ENCODE results near the gene APOBEC2. TPM values are rescaled to one million over a fixed set of nuclear protein-coding genes. Genes with fewer than 3 reads are reported as not detected.
"Not testable (repeated sequence)": the region's sequence is repeated elsewhere in the genome, so short reads cannot be mapped to it uniquely, and the experiment has no call there.

The APOBEC2 gene
- not detected for polyA plus RNA-seq (2012; ENCODE audit: low read depth, missing spikeins)

DNA sequence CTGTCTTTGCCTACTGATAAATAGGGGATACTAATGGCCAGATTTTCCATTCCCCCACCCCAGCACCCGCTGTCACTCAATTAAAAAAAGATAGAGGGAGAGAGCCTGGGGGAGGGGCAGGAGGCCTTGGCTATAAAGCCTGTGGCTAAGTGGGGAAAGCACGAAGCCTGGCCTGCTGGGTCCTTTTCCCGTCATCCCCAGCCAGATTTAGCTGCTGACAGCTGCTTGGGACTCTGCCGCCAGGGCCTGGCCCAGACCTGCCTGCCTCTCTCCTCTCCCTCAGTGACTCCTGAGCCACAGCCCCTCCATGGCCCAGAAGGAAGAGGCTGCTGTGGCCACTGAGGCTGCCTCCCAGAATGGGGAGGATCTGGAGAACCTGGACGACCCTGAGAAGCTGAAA is at the start of gene APOBEC2:
TSS of gene APOBEC2 (plus strand) at position 162 of the 400 bp plus-strand sequence. CDS start at position 308, 146 bp downstream.
- no peak for DNase-seq (ENCODE audit: insufficient read length, low spot score)
- no peak for TF ChIP-seq TAF1 (IDR thresholded peaks at IDR 0.05; ENCODE audit: low read depth, low read length)
- TF ChIP-seq PAX5 (IDR thresholded peaks at IDR 0.05; ENCODE audit: insufficient read depth, low read length, severe bottlenecking) = no peak
- TF ChIP-seq POLR2AphosphoS5 (IDR thresholded peaks at IDR 0.05; ENCODE audit: low read depth, low read length) = no peak
- no peak for TF ChIP-seq SPI1 (IDR thresholded peaks at IDR 0.05; ENCODE audit: low read depth, low read length)
- TF ChIP-seq POLR2A (IDR thresholded peaks at IDR 0.05; ENCODE audit: low read depth, low read length) = no peak
- FAIRE-seq = no peak

GRCh38 chr6:41006217-41006616 is 46.8 kb upstream of the APOBEC2 start:
- not testable (repeated sequence) for DNase-seq (ENCODE audit: insufficient read length, low spot score); FAIRE-seq

GRCh38 chr6:41006980-41007379 is 46.0 kb upstream of the APOBEC2 start:
- not testable (repeated sequence) for DNase-seq (ENCODE audit: insufficient read length, low spot score); FAIRE-seq

DNA sequence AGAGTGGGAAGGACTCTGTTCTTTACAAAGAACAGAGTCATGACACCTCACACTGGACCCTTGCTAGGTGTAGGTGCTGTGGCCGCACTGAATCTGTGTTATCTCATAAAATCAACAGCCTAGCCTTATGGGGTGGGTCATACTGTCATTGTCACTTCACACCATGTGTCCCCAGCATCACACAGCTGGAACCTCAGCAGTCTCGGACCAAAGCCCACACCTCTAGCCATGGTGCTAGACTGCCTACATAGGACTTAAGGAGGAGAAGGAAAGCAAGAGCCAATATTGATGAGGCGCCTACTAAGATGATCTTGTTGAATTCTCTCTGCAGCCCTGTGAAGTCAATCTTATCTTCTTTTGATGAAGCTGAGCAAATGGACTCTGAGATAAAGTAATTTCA is 45.0 kb upstream of the APOBEC2 start:
- TF ChIP-seq TAF1 (IDR thresholded peaks at IDR 0.05; ENCODE audit: low read depth, low read length) = no peak
- no peak for TF ChIP-seq POLR2A (IDR thresholded peaks at IDR 0.05; ENCODE audit: low read depth, low read length)
- no peak for TF ChIP-seq POU2F2 (IDR thresholded peaks at IDR 0.05; ENCODE audit: low read depth, low read length)
- no peak for TF ChIP-seq PAX5 (IDR thresholded peaks at IDR 0.05; ENCODE audit: insufficient read depth, low read length, severe bottlenecking)
- TF ChIP-seq POLR2AphosphoS5 (IDR thresholded peaks at IDR 0.05; ENCODE audit: low read depth, low read length) = no peak
- no peak for TF ChIP-seq SPI1 (IDR thresholded peaks at IDR 0.05; ENCODE audit: low read depth, low read length)
- FAIRE-seq (no peak), DNase-seq (ENCODE audit: insufficient read length, low spot score) (no peak)

DNA sequence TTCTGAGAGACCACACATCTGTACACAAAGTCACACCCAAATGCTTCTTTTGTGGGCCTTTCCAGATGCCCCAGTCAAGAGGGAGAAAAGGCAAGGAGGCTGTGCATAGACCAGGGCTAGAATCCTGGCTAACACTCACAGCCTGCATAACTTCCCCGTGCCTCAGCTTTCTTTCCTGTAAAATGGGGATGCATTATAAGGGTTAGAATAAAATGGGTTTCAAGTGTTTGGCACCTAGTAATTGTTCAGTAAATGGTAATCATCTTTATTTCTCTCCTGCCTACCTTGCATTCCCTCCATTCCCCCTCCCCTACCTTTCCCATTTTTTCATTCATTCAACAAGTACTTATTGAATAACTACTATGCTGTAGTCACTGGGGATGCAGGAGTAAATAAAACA is 43.3 kb upstream of the APOBEC2 start:
- TF ChIP-seq POU2F2 (IDR thresholded peaks at IDR 0.05; ENCODE audit: low read depth, low read length) (no peak), SPI1 (IDR thresholded peaks at IDR 0.05; ENCODE audit: low read depth, low read length) (no peak), POLR2AphosphoS5 (IDR thresholded peaks at IDR 0.05; ENCODE audit: low read depth, low read length) (no peak), POLR2A (IDR thresholded peaks at IDR 0.05; ENCODE audit: low read depth, low read length) (no peak), PAX5 (IDR thresholded peaks at IDR 0.05; ENCODE audit: insufficient read depth, low read length, severe bottlenecking) (no peak), TAF1 (IDR thresholded peaks at IDR 0.05; ENCODE audit: low read depth, low read length) (no peak)
- DNase-seq (ENCODE audit: insufficient read length, low spot score) = no peak
- FAIRE-seq = no peak

- TF ChIP-seq SPI1 (IDR thresholded peaks at IDR 0.05; ENCODE audit: low read depth, low read length) (no peak), POLR2A (IDR thresholded peaks at IDR 0.05; ENCODE audit: low read depth, low read length) (no peak)
- FAIRE-seq = no peak
- no peak for DNase-seq (ENCODE audit: insufficient read length, low spot score)
Observed at GRCh38 chr6:41011673-41012072, 41.3 kb upstream of the APOBEC2 start.

GRCh38 chr6:41013466-41014153 is 39.4 kb upstream of the APOBEC2 start:
- no peak for FAIRE-seq
- no peak for DNase-seq (ENCODE audit: insufficient read length, low spot score)

DNA sequence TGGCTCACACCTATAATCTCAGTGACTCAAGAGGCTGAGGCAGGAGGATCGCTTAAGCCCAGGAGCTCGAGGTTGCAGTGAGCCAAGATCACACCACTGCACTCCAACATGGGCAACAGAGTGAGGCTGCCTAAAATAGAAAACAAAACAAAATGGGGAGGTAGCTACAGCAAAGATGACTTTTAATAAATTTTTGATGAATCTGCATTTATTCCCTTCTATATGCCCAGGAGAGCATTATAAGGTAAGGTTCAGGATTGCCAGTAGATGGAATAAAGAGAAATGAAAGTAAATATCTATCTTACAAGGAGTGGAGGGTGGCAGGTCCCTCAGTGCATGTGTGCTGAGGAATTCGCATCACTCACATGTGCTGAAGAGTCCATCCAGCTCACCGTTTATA is 38.2 kb upstream of the APOBEC2 start:
- DNase-seq (ENCODE audit: insufficient read length, low spot score) (no peak), FAIRE-seq (no peak)
- TF ChIP-seq POLR2AphosphoS5 (IDR thresholded peaks at IDR 0.05; ENCODE audit: low read depth, low read length) (no peak), POU2F2 (IDR thresholded peaks at IDR 0.05; ENCODE audit: low read depth, low read length) (no peak), TAF1 (IDR thresholded peaks at IDR 0.05; ENCODE audit: low read depth, low read length) (no peak), POLR2A (IDR thresholded peaks at IDR 0.05; ENCODE audit: low read depth, low read length) (no peak), PAX5 (IDR thresholded peaks at IDR 0.05; ENCODE audit: insufficient read depth, low read length, severe bottlenecking) (no peak)

More at GRCh38 chr6:41013466-41014153, 39.4 kb upstream of the APOBEC2 start:
- TF ChIP-seq SPI1 (IDR thresholded peaks at IDR 0.05; ENCODE audit: low read depth, low read length) = no peak
- no peak for TF ChIP-seq PAX5 (IDR thresholded peaks at IDR 0.05; ENCODE audit: insufficient read depth, low read length, severe bottlenecking)
- TF ChIP-seq POU2F2 (IDR thresholded peaks at IDR 0.05; ENCODE audit: low read depth, low read length) = no peak
- TF ChIP-seq POLR2AphosphoS5 (IDR thresholded peaks at IDR 0.05; ENCODE audit: low read depth, low read length) = no peak
- no peak for TF ChIP-seq TAF1 (IDR thresholded peaks at IDR 0.05; ENCODE audit: low read depth, low read length)
- TF ChIP-seq POLR2A (IDR thresholded peaks at IDR 0.05; ENCODE audit: low read depth, low read length) = no peak

DNA sequence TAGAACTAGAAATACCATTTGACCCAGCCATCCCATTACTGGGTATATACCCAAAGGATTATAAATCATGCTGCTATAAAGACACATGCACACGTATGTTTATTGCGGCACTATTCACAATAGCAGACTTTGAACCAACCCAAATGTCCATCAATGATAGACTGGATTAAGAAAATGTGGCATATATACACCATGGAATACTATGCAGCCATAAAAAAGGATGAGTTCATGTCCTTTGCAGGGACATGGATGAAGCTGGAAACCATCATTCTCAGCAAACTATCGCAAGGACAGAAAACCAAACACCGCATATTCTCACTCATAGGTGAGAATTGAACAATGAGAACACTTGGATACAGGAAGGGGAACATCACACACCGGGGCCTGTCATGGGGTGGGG is 37.1 kb upstream of the APOBEC2 start:
- FAIRE-seq; DNase-seq (ENCODE audit: insufficient read length, low spot score): not testable (repeated sequence)

DNA sequence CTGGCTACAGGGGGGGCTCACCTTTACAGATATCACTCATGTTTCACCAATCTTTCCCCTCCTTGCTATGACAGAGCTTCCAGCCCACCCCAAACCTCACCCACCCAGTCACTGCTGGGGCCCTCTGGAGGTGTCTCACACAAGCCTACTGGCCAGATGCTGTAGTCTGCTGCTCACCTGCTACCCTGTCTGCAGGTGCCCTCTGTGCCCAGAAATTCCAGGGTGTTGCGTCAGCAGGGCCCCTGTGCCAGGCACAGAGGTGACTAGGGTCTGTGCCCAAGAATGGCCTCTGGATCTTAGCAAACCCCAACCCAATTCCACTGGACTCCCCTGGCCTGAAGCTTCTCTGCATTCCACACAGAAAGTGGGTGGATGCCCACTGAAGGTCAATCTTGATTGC is 35.3 kb upstream of the APOBEC2 start:
- no peak for DNase-seq (ENCODE audit: insufficient read length, low spot score)
- TF ChIP-seq SPI1 (IDR thresholded peaks at IDR 0.05; ENCODE audit: low read depth, low read length) (no peak), PAX5 (IDR thresholded peaks at IDR 0.05; ENCODE audit: insufficient read depth, low read length, severe bottlenecking) (no peak), POLR2A (IDR thresholded peaks at IDR 0.05; ENCODE audit: low read depth, low read length) (no peak), POLR2AphosphoS5 (IDR thresholded peaks at IDR 0.05; ENCODE audit: low read depth, low read length) (no peak), TAF1 (IDR thresholded peaks at IDR 0.05; ENCODE audit: low read depth, low read length) (no peak), POU2F2 (IDR thresholded peaks at IDR 0.05; ENCODE audit: low read depth, low read length) (no peak)
- FAIRE-seq = no peak

GRCh38 chr6:41021832-41022231 is 31.2 kb upstream of the APOBEC2 start:
- no peak for DNase-seq (ENCODE audit: insufficient read length, low spot score)
- FAIRE-seq = no peak
- TF ChIP-seq PAX5 (IDR thresholded peaks at IDR 0.05; ENCODE audit: insufficient read depth, low read length, severe bottlenecking) (no peak), POU2F2 (IDR thresholded peaks at IDR 0.05; ENCODE audit: low read depth, low read length) (no peak), TAF1 (IDR thresholded peaks at IDR 0.05; ENCODE audit: low read depth, low read length) (no peak)

All from GM12891 (cell line).